Neural crest cell (in vitro differentiated cells): ENCODE measurements around the gene COTL1. TPM values are rescaled to one million over a fixed set of nuclear protein-coding genes. Genes with fewer than 3 reads are reported as not detected.

Experiments used
- DNase-seq: peaks from one replicate; pipeline ENCODE4 v3.0.0; 2021; ENCODE audit warnings: low read depth, mixed read lengths, low spot score
- H3K27ac Mint-ChIP-seq: one replicate; pipeline ENCODE4 v1.8.0; 2021; ENCODE audit warnings: mild to moderate bottlenecking, mixed read lengths; ENCODE audit not compliant: unreplicated experiment
- H3K27me3 Mint-ChIP-seq: 2 replicates; pipeline ENCODE4 v1.8.0; 2021; ENCODE audit warnings: low read depth, mild to moderate bottlenecking, mixed read lengths
- H3K36me3 Mint-ChIP-seq: 2 replicates; pipeline ENCODE4 v1.8.0; 2021; ENCODE audit warnings: low read depth, mild to moderate bottlenecking, mixed read lengths
- H3K4me1 Mint-ChIP-seq: 2 replicates; pipeline ENCODE4 v1.8.0; 2021; ENCODE audit warnings: mixed read lengths
- H3K4me3 Mint-ChIP-seq: one replicate; pipeline ENCODE4 v1.8.0; 2021; ENCODE audit warnings: mild to moderate bottlenecking, mixed read lengths
- H3K9me3 Mint-ChIP-seq: 2 replicates; pipeline ENCODE4 v1.8.0; 2021; ENCODE audit warnings: mixed read lengths
- CTCF ChIP-seq: fragments of 200-600 bp; sonication (generic); conservative IDR thresholded peaks from 2 replicates; pipeline ENCODE4 v1.5.0; 2021; ENCODE audit warnings: antibody characterized with exemption, mild to moderate bottlenecking
- total RNA-seq: library from RNA; stranded (reverse); gene quantifications from 2 replicates; pipeline ENCODE4 v1.2.1, GENCODE V29; 2021

Gene COTL1
- total RNA-seq, 1 donor from 2014 or later = 357 TPM

GRCh38 chr16:84575914-84576313 lies 42.0 kb downstream of the COTL1 start:
- H3K36me3 Mint-ChIP-seq = peaks cover 13% of the 10 kb centered on the region
- no peak overlapping the region for H3K4me3 Mint-ChIP-seq
- H3K27ac Mint-ChIP-seq = peak overlapping the region; percentile 91
- H3K4me1 Mint-ChIP-seq = peaks cover 47% of the 10 kb centered on the region
- TF ChIP-seq CTCF = no peak
- H3K9me3 Mint-ChIP-seq = no peaks in the 10 kb centered on the region
- DNase-seq = no peak
- H3K27me3 Mint-ChIP-seq = no peaks in the 10 kb centered on the region

GRCh38 chr16:84574191-84574590 lies 43.7 kb downstream of the COTL1 start:
- no peak for TF ChIP-seq CTCF
- Mint-ChIP-seq H3K9me3 (no peaks in the 10 kb centered on the region), H3K27ac (no peak overlapping the region), H3K27me3 (no peaks in the 10 kb centered on the region), H3K4me1 (peaks cover 45% of the 10 kb centered on the region), H3K4me3 (no peak overlapping the region), H3K36me3 (peaks cover 27% of the 10 kb centered on the region)
- DNase-seq = no peak

- Mint-ChIP-seq H3K9me3 (no peaks in the 10 kb centered on the region), H3K36me3 (peaks cover 33% of the 10 kb centered on the region), H3K27ac (peak overlapping the region; percentile 67), H3K4me3 (no peak overlapping the region), H3K27me3 (no peaks in the 10 kb centered on the region), H3K4me1 (peaks cover 35% of the 10 kb centered on the region)
- no peak for TF ChIP-seq CTCF
- DNase-seq = no peak
Measured at GRCh38 chr16:84572096-84572495, 45.8 kb downstream of the COTL1 start.

- no peak overlapping the region for H3K27ac Mint-ChIP-seq
- no peak overlapping the region for H3K4me3 Mint-ChIP-seq
- no peak for TF ChIP-seq CTCF
- H3K4me1 Mint-ChIP-seq = peaks cover 37% of the 10 kb centered on the region
- no peaks in the 10 kb centered on the region for H3K27me3 Mint-ChIP-seq
- peaks cover 33% of the 10 kb centered on the region for H3K36me3 Mint-ChIP-seq
- H3K9me3 Mint-ChIP-seq = no peaks in the 10 kb centered on the region
- DNase-seq = no peak
Measured at GRCh38 chr16:84571506-84571905, 46.4 kb downstream of the COTL1 start.

DNA sequence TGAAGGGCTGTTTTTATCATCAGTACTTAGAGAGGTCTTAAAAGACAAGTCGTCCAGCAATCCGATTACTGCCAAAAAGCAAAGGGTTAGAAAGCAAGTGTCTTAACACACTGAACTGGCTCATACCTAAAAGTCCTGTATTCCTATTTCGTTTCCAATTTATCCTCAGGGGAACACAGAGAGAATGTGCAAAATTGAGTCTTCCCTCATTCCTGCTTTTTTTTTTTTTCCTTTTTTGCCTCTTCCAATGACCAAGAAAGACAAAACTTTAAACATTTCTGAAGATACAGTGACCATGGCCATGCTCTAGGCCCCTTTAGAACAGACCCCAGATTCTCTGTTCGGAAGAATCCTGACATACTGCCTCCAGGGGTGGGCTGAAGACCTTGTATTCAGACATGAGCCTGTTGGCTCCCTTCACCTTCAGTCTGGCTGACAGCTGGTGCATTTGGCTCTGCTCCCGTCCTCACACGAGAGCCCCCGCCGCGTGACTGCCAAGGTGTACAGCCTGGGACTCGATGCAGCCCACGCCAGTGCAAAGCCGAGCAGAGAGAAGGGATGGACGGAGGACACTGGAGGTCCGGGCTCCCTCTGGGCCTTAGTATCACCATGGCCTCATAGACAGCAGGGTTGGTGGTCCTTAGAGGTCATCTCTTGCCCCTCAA lies 47.0 kb downstream of the COTL1 start:
- Mint-ChIP-seq H3K27ac (no peak overlapping the region), H3K36me3 (peaks cover 36% of the 10 kb centered on the region), H3K4me1 (peaks cover 35% of the 10 kb centered on the region), H3K9me3 (no peaks in the 10 kb centered on the region), H3K27me3 (no peaks in the 10 kb centered on the region), H3K4me3 (no peak overlapping the region)
- TF ChIP-seq CTCF = no peak
- DNase-seq = no peak
